NCI-H2107 (cell line): ENCODE results near the gene DHRS4.
A peak's percentile ranks its signal among the peaks of the same experiment; 100 is the strongest.
"Not testable (repeated sequence)": the region's sequence is repeated elsewhere in the genome, so short reads cannot be mapped to it uniquely, and the experiment has no call there.

ENCODE experiments used
- DNase-seq: peaks from one replicate; lab custom pipeline; 2025; lab: John Stamatoyannopoulos, UW

DHRS4 gene

DNA sequence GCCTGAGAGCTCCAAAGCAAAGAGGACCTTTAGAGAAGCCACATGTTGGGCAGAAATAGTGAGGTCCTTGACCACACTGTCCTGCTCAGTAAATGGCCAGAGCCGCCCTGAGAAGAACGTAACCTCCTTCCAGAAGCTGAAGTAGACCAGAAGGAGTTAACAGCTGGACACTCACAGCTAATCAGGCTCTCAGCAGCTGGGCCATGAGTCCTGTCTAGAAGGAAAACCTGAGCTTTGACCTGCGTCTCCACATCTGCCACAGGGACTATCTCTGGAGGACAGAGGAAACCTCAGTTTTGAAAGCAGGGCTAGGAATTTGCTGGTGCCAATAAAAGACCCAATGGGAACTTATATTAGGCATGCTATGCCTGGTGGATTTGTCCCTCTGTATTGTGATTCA is 12.3 kb upstream of the DHRS4 start:
- DNase-seq, result no peak

DNA sequence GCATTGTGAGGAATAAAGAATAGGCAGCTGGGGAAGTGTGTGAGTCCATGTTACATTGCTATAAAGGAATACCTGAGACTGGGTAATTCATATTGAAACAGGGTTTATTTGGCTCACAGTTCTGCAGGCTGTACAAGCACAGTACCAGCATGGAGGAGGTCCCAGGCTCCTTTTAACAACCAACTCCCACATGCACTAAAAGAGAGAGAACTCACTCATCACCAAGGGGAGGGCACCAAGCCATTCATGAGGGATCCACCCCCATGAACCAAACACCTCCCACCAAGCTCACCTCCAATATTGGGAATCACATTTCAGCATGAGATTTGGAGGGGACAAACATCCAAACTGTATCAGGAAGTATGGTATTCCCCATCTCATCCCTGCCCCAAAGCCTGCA is 11.9 kb upstream of the DHRS4 start:
- DNase-seq, result no peak

DNA sequence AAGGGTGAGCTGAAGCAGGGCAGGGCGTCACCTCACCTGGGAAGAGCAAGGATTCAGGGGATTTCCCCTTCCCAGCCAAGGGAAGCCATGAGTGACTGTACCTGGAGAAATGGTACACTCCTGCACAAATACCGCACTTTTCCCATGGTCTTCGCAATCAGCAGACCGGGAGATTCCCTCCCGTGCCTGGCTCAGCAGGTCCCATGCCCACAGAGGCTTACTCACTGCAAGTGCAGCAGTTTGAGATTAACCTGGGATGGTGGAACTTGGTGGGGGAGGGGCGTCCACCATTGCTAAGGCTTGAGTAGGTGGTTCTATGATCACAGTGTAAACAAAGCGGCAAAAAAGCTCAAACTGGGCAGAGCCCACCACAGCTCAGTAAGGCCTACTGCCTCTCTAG is 11.0 kb upstream of the DHRS4 start:
- DNase-seq, result no peak

DNA sequence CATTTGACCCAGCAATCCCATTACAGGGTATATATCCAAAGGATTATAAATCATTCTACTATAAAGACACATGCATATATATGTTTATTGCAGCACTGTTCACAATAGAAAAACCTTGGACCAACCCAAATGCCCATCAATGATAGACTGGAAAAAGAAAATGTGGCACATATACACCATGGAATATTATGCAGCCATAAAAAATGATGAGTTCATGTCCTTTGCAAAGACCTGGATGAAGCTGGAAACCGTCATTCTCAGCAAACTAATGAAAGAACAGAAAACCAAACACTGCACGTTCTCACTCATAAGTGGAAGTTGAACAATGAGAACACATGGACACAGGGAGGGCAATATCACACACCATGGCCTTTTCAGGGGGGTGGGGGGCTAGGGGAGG is 4.5 kb upstream of the DHRS4 start:
- not testable (repeated sequence) for DNase-seq

DNA sequence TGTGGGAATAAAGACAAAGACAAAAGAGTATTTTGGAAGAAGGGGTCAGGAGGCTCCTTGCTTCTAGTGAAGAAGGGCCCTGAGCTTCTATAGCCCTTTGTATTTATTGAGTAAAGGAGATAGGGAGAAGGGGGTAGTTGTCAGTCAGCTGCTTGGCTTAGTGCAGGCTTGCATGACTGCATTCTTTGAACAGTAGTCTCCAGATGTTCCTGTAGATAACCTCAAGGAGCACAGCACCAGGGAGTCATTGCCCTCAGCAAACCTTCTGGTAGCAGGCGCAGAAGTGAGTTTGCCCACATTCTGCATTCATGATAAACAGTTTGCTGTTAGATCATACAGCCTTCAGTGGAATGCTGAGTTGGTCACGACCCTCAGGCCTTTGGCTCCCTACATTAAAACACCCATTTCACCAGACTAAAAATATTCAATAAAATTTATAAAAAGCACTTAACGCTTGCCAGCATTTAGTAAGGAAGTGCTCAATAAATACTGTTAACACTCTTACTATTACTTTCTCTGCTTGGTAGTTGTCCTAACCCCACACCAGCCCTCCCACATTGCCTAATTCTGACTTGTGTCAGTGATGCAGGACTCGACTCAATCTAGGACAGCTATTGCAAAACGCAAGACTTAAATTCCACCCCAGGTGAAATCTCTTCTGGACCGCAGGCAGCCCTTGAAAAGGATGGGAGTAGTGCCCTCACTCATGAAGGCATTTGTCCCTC is 3.0 kb upstream of the DHRS4 start:
- DNase-seq, result no peak

DNA sequence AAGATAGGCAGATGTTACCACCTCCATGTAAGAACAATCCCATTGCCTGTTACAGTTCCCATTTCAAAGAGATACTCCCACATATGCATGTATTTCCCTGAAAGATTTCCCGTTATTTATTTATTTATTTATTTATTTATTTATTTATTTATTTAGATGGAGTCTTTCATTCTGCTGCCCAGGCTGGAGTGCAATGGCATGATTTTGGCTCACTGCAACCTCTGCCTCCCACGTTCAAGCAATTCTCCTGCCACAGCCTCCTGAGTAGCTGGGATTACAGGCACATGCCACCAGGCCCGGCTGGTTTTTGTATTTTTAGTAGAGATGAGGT is 2.5 kb upstream of the DHRS4 start:
- DNase-seq, result not testable (repeated sequence)

DNA sequence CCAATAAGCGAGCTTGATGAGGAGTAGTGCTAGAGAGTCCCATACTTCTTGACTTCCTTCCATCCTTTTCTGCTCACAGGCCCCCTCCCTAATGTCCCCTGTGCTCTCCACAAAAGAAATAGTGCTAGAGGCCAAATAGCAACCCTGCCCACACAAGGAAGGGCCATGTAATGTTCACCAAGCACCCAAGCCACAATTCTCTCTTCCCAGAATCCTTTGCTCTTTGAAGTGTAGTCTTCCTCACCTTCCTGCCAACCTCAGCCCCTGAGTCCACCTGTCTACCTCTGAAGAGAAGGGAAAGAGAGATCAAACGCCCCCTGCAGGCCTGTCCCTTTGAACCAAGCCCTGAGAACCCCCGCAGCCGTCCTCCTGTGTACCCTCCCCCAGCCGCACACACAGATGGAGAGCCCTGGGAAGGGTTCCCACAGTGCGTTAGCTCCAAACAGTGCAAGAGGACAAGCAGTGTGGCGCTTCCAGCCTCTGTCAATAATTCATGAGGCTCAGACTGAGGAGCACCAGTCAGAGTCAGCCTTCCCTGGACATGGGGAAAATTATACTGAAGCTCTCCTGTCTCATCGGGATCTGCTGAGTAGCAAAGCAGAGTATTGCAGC is 1.9 kb upstream of the DHRS4 start:
- no peak for DNase-seq

DNA sequence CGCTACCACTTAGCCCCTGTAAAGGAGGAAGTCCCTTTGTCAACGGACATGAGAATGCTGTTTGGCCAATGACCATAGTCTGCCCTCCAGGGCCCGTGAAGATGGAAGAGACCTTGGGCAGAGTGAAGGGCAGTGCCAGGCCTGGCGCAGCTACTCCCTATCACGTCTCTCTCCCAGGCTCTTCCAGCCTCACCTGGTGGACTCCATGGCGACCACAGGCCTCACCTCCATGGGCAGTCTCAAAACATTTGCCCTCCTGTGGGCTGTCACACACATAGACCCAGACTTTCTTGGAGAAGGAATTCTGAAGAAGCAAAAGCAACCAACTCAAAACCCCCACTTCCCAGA is 480 bp upstream of the DHRS4 start:
- not testable (repeated sequence) for DNase-seq

DNA sequence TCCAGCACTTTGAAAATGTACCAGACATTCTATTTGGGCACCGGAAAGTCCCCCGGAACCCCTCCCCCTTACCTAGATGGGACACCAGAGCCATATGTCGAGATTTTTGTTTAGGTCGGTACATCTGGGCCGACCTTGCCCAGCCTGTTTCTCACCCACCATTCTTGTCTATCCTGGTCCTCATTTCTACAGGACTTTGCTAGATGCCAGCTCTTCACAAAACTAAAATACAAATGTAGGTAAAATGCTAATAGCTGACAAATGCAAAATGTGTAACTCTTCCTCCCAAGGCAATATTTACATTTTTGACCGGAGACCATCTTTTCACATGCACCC is 677 bp downstream of the DHRS4 start:
- not testable (repeated sequence) for DNase-seq

DNA sequence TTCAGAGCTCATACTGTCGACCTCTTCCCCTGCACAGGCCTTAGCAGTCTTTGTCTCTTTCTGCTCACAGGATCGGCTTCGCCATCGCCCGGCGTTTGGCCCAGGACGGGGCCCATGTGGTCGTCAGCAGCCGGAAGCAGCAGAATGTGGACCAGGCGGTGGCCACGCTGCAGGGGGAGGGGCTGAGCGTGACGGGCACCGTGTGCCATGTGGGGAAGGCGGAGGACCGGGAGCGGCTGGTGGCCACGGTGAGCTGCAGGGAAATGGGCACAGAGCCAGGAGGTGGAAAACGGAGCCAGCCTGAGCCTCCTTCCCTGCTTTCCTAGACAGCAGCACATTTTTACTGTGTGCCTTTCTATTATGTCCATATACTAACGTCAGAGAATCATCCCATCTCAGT is 1.4 kb downstream of the DHRS4 start:
- DNase-seq, result peak; percentile 8

DNA sequence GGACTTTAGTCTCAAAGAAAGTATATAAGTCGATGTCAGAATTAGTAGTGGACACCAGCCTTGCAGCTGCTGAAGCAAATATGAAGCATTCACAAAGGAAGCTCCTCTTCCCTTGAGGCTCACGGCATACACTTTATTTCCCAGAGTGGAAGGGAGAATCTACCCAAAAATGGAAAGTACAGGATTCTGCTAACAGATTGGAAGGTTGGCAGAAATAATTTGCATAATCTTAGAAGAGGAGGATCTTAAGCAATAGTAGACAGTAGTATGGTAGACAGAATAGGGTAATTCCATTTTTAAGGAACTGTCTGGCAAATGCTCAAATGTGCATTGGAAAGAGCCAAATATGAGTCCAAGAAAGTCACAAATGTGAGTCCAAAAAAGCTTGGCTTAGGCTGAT is 2.2 kb downstream of the DHRS4 start:
- not testable (repeated sequence) for DNase-seq

DNA sequence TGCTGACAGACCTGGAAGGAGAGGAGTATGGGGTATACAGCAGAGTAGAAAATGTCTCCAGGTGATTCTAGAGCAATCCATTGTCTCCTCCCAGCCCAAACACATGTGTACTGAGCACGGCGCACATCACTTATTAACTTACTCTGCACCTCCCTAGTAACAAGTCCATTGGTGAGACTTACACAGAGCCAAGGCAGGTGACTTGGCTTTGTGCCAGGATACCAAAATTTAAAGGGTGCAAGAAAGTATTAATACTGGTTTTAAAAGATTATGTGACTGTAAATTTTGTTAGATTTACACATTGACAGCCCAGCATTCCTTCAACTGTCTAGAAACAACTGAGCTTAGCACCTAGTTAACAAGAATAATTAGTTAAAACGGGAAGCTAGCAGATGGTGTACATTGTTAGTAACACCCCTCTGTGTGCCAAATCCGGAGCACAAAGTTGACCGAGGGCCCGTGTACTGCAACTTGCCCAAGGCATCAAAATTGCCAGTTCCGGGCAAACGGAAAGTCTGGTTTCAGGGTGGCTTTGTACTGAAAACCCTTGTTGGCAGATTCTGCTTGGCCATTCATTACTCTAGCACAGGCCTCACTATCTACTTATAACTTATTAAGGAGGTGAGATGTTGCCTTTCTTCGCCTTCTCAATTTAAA is 4.5 kb downstream of the DHRS4 start:
- DNase-seq, result not testable (repeated sequence)

DNA sequence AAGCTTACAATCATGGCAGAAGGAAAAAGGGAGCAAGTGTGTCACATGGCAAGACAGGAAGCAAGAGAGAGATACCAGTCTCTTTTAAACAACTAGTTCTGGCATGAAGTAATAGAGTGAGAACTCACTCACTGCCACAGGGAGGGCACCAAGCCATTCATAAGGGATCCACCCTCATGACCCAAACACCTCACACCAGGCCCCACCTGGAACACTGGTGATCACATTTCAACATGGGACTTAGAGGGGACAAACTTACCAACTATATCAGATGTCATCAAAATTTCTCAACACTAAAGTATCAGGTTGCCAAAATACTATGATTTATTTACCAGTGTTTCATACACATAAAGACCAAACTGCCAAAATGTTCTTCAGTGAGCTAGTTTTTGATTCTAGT is 7.3 kb downstream of the DHRS4 start:
- DNase-seq, result not testable (repeated sequence)

DNA sequence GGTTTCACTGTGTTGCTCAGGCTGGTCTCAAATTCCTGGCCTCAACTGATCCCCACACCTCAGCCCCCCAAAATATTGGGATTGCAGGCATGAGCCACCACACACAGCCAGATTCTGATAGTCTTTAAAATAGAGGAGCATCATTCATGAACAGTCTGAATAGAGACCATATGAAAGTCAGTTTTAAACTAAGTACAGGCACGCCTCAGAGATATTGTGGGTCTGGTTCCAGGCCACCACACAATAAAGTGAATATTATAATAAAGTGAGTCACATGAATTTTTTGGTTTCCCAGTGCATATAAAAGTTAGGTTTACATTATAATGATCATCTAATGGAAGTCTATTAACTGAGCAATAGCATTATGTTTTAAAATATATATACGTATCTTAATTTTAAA is 8.1 kb downstream of the DHRS4 start:
- DNase-seq, result not testable (repeated sequence)

DNA sequence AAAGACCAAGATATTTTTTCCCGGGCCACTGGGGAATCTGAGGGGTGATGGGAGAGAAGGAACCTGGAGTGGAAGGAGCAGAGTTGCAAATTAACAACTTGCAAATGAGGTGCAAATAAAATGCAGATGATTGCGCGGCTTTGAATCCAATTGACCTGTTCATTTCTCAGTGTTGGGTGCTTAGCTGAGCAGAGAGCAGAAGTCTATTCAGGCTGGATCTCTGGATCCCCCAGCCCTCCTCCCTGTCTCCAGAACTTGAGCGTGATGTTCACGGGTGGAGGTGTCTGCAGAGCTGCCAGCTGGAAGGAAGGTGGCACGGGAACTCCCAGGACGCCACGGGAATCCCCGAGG is 15.5 kb downstream of the DHRS4 start:
- not testable (repeated sequence) for DNase-seq

DNA sequence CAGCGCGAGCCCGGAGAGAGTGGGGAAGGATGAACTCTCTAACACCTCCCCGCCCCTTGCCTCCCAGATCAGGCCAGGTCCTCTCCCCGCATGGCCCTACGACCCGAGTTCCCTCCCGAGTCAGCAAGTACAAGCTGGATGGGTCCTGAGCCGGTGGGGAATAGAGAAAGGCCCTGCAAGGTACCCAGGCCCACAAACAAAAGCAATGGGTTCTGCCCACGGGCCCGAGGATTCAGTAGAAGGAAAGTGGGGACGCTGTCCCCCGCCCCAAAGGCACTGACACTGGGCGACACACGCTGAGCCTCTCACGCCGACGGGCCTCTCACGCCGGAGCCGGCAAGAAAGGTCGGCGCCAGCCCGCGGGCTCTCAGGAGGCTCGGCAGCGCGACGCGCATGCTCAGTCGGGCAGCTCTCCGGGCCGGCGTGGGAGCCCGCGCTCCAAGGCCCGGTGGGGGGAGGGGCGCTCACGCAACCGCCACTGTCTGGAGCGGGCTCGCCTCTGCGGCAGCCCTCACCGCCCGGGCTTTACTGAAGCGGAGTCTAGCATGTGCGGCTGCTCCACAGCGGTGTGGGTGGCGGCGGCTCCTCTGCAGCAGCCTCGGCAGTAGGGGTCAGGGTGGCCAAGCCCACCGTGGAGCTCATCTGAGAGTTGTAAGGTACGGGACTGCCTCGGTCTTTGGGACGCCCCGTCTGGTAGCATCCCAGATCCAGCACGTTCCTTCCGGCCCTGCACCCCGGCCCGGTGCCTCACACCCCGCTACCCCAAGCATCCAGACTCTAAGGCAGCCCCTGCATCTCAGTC is 16.1 kb downstream of the DHRS4 start:
- DNase-seq, result not testable (repeated sequence)

DNA sequence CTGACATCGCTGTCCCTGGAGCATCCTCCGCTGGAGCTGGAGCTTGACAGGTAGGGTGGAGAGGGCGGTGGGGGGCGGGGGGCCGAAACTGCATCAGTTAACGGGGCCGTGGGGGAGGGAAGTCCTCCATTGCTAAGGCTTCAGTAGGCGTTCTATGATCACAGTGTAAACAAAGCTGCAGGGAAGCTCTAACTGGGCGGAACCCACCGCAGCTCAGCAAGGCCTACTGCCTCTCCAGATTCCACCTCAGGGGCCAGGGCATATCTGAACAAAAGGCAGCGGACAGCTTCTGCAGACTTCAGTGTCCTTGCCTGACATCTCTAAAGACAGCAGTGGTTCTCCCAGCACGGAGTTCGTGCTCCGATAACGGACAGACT is 16.7 kb downstream of the DHRS4 start:
- DNase-seq, result not testable (repeated sequence)

DNA sequence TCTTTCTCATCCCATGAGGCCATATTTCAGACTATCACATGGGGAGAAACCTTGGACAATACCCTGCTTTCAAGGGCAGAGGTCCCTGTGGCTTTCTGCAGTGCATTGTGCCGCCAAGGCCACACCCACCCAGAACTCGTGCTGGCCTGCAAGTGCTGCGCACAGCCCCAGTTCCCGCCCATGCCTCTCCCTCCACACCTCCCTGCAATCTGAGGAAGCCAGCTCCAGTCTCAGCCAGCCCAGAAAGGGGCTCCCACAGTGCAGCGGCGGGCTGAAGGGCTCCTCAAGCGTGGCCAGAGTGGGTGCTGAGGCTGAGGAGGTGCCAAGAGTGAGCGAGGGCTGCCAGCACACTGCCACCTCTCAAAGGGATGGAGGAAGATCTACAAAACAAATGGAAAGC is 19.6 kb downstream of the DHRS4 start:
- DNase-seq, result not testable (repeated sequence)

DNA sequence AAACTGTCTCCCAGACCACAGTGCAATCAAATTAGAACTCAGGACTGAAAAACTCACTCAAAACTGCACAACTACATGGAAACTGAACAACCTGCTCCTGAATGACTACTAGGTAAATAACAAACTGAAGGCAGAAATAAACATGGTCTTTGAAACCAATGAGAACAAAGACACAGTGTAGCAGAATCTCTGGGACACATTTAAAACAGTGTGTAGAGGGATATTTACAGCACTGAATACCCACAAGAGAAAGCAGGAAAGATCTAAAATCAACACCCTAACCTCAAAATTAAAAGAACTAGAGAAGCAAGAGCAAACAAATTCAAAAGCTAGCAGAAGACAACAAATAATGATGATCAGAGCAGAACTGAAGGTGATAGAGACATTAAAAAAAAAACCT is 20.5 kb downstream of the DHRS4 start:
- not testable (repeated sequence) for DNase-seq

DNA sequence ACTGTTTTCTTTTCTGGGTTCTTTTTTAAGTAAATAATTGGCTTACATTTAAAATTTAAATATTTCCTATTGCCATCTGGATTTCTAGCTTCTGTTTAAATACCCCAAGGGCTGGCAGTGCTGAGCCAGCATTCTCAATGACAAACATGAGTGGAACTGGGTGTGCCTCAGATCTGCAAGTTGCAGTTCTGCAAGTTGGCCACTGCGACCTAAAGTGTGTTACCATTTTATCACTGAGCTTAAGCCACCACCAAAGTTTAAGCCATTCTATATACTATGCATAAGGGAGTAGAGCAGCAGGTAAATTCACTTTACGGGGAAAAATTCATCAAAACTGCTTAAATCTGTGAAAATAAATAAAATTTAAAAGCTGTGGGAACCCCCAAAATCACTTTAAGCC is 23.6 kb downstream of the DHRS4 start:
- DNase-seq, result not testable (repeated sequence)

DNA sequence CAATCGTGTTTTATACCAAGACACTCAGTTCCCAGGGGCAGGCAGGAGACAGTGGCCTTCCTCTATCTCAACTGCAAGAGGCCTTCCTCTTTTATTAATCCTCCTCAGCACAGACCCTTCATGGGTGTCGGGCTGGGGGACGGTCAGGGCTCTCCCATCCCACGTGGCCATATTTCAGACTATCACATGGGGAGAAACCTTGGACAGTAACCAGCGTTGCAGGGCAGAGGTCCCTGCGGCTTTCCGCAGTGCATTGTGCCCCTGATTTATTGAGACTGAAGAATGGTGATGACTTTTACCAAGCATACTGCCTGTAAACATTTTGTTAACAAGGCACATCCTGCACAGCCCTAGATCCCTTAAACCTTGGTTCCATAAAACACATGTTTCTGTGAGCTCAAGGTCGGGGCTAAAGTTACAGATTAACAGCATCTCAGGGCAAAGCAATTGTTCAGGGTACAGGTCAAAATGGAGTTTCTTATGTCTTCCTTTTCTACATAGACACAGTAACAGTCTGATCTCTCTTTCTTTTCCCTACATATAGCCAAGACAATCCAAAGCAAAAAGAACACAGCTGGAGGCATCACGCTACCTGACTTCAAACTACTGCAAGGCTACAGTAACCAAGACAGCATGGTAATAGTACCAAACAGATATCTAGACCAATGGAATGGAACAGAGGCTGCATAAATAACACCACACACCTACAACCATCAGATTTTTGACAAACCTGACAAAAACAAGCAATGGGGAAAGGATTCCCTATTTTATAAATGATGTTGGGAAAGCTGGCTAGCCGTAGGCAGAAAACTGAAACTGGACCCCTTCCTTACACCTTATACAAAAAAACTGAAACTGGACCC is 28.6 kb downstream of the DHRS4 start:
- DNase-seq, result not testable (repeated sequence)
